KMS-11 (cell line): ENCODE results near the gene CCDC92B.
"Not testable (repeated sequence)": the region's sequence is repeated elsewhere in the genome, so short reads cannot be mapped to it uniquely, and the experiment has no call there.

Experiments
- H2AFZ ChIP-seq: fragments of 200-600 bp; sonication (generic); 2 replicates; pipeline ENCODE4 v1.6.1; 2016; ENCODE audit warnings: antibody characterized with exemption, mixed run types, low read depth
- H3K27ac ChIP-seq: fragments of 200-600 bp; sonication (generic); 2 replicates; pipeline ENCODE4 v1.6.1; 2016; ENCODE audit warnings: mild to moderate bottlenecking, mixed run types
- H3K27me3 ChIP-seq: fragments of 200-600 bp; sonication (generic); 2 replicates; pipeline ENCODE4 v1.6.1; 2017; ENCODE audit warnings: mild to moderate bottlenecking, low read depth, mixed run types, moderate library complexity; ENCODE audit not compliant: insufficient read depth
- H3K36me3 ChIP-seq: fragments of 200-600 bp; sonication (generic); 2 replicates; pipeline ENCODE4 v1.6.1; 2017; ENCODE audit warnings: mild to moderate bottlenecking, mixed run types; ENCODE audit not compliant: insufficient read depth
- H3K4me1 ChIP-seq: fragments of 200-600 bp; sonication (generic); 2 replicates; pipeline ENCODE4 v1.6.1; 2016; ENCODE audit warnings: mild to moderate bottlenecking, low read depth, mixed run types; ENCODE audit not compliant: poor library complexity, severe bottlenecking
- H3K4me2 ChIP-seq: fragments of 200-600 bp; sonication (generic); 2 replicates; pipeline ENCODE4 v1.7.0; 2016; ENCODE audit warnings: mild to moderate bottlenecking, mixed run types
- H3K4me3 ChIP-seq: fragments of 200-600 bp; sonication (generic); IDR thresholded peaks from 2 replicates; pipeline ENCODE4 v1.6.1; 2017; ENCODE audit warnings: low read depth, low read length, mixed read lengths; ENCODE audit not compliant: insufficient read depth
- H3K79me2 ChIP-seq: fragments of 200-600 bp; sonication (generic); 2 replicates; pipeline ENCODE4 v1.6.1; 2016; ENCODE audit warnings: low read depth, mixed run types; ENCODE audit not compliant: insufficient read depth
- H3K9ac ChIP-seq: fragments of 200-600 bp; sonication (generic); 2 replicates; pipeline ENCODE4 v1.6.1; 2016; ENCODE audit warnings: mild to moderate bottlenecking, mixed run types
- H4K20me1 ChIP-seq: fragments of 200-600 bp; sonication (generic); 2 replicates; pipeline ENCODE4 v1.6.1; 2016; ENCODE audit warnings: mild to moderate bottlenecking, mixed run types; ENCODE audit not compliant: insufficient read depth
- TF ChIP-seq, protein P1 (sequence below): fragments of 200-600 bp; sonication (generic); conservative IDR thresholded peaks from 2 replicates; pipeline ENCODE4 v1.6.1; 2017; ENCODE audit warnings: low read depth, mild to moderate bottlenecking, antibody characterized with exemption, low read length, moderate library complexity, mixed read lengths

CCDC92B gene

DNA sequence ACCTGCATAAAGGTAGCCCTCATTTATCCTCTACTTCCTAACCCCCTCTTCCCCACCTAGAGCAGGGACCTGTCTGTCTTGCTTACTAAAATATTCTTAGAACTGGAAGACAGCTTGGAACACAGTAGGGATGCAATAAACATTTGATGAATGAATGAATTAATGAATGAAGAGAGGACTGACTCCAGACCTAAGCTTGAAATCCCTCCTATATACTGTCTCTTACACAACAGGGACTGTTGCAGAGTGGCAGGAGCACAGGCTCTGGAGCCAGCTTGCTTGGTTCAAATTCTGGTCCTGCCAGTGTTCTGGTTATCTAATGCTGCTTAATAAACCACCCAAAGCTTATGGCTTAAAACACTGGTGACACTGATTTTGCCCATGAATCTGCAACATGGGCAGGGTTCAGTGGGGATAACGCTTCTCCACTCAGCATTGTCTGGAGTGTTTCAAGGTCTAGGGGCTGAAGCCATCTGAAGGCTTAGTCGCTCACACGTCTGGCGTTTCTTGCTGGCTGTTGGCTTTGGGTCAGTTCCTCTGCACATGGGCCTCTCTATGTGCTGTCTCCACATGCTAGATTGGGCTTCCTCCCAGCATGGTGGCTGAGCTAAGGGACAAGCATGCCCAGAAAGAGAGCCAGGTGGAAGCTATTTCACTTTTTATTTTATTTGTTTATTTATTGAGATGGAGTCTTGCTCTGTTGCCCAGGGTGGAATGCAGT, 34.0 kb upstream of the CCDC92B start:
- Histone ChIP-seq H3K4me3 (no peak overlapping the region), H3K4me2 (no peak overlapping the region), H3K27me3 (peaks cover 11% of the 10 kb centered on the region; the same call in 1 of the 2 replicates), H4K20me1 (no peaks in the 10 kb centered on the region), H3K79me2 (no peaks in the 10 kb centered on the region), H3K36me3 (no peaks in the 10 kb centered on the region), H3K9ac (no peak overlapping the region), H3K4me1 (no peaks in the 10 kb centered on the region), H2AFZ (no peak overlapping the region), H3K27ac (no peak overlapping the region)
- TF ChIP-seq, protein P1, sequence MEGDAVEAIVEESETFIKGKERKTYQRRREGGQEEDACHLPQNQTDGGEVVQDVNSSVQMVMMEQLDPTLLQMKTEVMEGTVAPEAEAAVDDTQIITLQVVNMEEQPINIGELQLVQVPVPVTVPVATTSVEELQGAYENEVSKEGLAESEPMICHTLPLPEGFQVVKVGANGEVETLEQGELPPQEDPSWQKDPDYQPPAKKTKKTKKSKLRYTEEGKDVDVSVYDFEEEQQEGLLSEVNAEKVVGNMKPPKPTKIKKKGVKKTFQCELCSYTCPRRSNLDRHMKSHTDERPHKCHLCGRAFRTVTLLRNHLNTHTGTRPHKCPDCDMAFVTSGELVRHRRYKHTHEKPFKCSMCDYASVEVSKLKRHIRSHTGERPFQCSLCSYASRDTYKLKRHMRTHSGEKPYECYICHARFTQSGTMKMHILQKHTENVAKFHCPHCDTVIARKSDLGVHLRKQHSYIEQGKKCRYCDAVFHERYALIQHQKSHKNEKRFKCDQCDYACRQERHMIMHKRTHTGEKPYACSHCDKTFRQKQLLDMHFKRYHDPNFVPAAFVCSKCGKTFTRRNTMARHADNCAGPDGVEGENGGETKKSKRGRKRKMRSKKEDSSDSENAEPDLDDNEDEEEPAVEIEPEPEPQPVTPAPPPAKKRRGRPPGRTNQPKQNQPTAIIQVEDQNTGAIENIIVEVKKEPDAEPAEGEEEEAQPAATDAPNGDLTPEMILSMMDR, result no peak

DNA sequence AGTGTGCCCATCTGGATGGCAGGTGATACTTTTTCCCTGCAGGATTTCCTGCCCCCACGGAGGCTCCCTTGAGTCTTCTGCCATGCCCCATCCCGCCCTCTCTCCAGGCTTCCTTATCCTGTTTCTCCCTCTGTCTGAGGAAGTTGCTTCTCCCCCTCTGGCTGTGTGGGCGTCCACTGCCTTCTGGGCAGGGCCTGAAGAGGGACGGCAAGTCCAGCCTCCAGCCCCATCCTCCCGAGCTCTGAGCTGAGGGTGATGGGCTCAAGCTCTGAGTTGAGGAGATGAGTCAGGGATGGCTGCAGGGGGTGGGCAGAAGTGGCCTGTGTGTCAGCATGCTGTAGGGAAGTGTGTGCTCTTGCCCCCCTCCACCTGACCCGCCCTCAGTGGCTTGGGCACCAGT, 32.6 kb upstream of the CCDC92B start:
- no peaks in the 10 kb centered on the region for H3K36me3 ChIP-seq
- no peak overlapping the region for H3K4me3 ChIP-seq
- H4K20me1 ChIP-seq, result no peaks in the 10 kb centered on the region
- H3K9ac ChIP-seq, result no peak overlapping the region
- no peaks in the 10 kb centered on the region for H3K4me1 ChIP-seq
- peaks cover 14% of the 10 kb centered on the region; the same call in 1 of the 2 replicates for H3K27me3 ChIP-seq
- H3K27ac ChIP-seq, result no peak overlapping the region
- H2AFZ ChIP-seq, result no peak overlapping the region
- TF ChIP-seq, protein P1, result no peak
- H3K79me2 ChIP-seq, result no peaks in the 10 kb centered on the region
- no peak overlapping the region for H3K4me2 ChIP-seq

DNA sequence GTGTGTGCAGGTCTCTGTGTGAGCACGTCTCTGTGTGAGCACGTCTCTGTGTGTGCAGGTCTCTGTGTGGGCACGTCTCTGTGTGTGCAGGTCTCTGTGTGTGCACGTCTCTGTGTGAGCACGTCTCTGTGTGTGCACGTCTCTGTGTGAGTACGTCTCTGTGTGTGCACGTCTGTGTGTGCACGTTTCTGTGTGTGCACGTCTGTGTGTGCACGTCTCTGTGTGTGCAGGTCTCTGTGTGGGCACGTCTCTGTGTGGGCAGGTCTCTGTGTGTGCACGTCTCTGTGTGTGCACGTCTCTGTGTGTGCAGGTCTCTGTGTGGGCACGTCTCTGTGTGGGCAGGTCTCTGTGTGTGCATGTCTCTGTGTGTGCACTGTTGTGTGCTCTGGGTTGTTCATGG, 32.1 kb upstream of the CCDC92B start:
- not testable (repeated sequence) for H2AFZ ChIP-seq, H3K27ac ChIP-seq, H3K79me2 ChIP-seq, H3K4me2 ChIP-seq, H4K20me1 ChIP-seq, H3K36me3 ChIP-seq, H3K4me1 ChIP-seq, H3K4me3 ChIP-seq, H3K9ac ChIP-seq
- peaks cover 14% of the 10 kb centered on the region; the same call in 1 of the 2 replicates for H3K27me3 ChIP-seq

DNA sequence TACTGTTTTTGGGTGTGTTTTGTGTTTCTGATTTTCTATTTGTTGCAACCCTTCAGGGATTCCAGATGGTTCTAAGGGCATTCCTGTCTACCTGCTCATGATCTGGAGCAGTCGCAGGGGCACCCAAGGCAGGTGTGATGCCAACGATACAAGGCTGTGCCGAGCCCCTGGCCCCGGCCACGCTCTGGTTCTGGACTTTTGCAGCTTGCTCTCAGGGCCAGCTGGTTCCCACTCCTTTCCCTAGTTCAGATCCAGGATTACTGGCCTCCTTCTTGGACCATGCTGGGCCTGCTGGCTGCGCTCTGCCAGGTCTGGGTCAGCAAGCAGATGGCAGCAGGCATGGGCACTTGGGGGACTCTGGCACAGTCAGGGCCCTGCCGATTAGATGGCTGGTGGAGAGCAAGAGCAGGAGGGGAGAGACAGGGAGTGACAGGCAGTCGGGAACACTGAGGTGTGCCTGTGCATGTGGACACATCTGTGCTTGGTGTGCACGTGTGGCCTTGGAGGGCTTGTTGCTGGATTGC, 31.5 kb upstream of the CCDC92B start:
- no peak overlapping the region for H3K9ac ChIP-seq
- no peak overlapping the region for H3K4me3 ChIP-seq
- H3K4me2 ChIP-seq, result no peak overlapping the region
- no peak overlapping the region for H2AFZ ChIP-seq
- H3K36me3 ChIP-seq, result no peaks in the 10 kb centered on the region
- no peaks in the 10 kb centered on the region for H3K79me2 ChIP-seq
- peaks cover 14% of the 10 kb centered on the region; the same call in 1 of the 2 replicates for H3K27me3 ChIP-seq
- H4K20me1 ChIP-seq, result no peaks in the 10 kb centered on the region
- TF ChIP-seq, protein P1, result no peak
- no peak overlapping the region for H3K27ac ChIP-seq
- H3K4me1 ChIP-seq, result no peaks in the 10 kb centered on the region

DNA sequence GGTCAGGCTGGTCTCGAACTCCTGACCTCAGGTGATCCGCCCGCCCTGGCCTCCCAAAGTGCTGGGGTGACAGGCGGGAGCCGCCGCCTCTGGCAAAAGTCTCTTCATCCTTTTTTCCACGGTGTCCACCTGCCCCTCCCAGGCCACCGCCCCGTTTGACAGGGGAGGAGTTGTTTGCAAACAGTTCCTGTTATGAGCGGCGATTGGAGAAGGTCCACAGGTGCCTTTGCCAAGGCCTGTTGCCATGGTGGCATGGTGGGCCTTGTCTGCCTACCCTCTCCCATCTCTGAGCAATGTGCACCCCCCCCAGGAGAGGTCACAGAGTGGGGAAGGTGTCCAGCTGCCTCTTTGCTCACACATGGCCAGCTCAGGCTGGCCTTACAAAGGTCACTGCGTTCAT, 30.8 kb upstream of the CCDC92B start:
- H4K20me1 ChIP-seq, result no peaks in the 10 kb centered on the region
- TF ChIP-seq, protein P1, result no peak
- H3K9ac ChIP-seq, result no peak overlapping the region
- H3K36me3 ChIP-seq, result no peaks in the 10 kb centered on the region
- H2AFZ ChIP-seq, result no peak overlapping the region
- H3K79me2 ChIP-seq, result no peaks in the 10 kb centered on the region
- H3K4me3 ChIP-seq, result no peak overlapping the region
- no peak overlapping the region for H3K27ac ChIP-seq
- H3K4me2 ChIP-seq, result no peak overlapping the region
- no peaks in the 10 kb centered on the region for H3K4me1 ChIP-seq
- peaks cover 18% of the 10 kb centered on the region; the same call in 1 of the 2 replicates for H3K27me3 ChIP-seq
